Measurements from ENCODE around the gene NOC4L. TPM values are rescaled to one million over a fixed set of nuclear protein-coding genes. Genes with fewer than 3 reads are reported as not detected.

Gene NOC4L
- total and polyA plus RNA-seq, 9 donors: 5.7 to 16.0 (median 12.2) TPM

GRCh38 chr12:132175496-132176384 is 31.5 kb downstream of the NOC4L start:
- DNase-seq: no peak
- H3K27ac ChIP-seq (ENCODE audit: low read length): no peak overlapping the region
- no peak overlapping the region for H3K4me3 ChIP-seq (ENCODE audit: low read length)
- H3K27me3 ChIP-seq (ENCODE audit: control insufficient read depth, insufficient read depth, low read length): peaks cover 76% of the 10 kb centered on the region
- H3K4me1 ChIP-seq (ENCODE audit: control insufficient read depth, insufficient read depth, low read length): peaks cover 11% of the 10 kb centered on the region
- H3K36me3 ChIP-seq (ENCODE audit: control insufficient read depth, insufficient read depth, low read length): no peaks in the 10 kb centered on the region
- no peaks in the 10 kb centered on the region for H3K9me3 ChIP-seq (replicated peaks; ENCODE audit: control insufficient read depth, low read depth, low read length)
- WGBS (ENCODE audit: insufficient coverage): 57% methylated on average over 23 of the region's 35 CpGs

DNA sequence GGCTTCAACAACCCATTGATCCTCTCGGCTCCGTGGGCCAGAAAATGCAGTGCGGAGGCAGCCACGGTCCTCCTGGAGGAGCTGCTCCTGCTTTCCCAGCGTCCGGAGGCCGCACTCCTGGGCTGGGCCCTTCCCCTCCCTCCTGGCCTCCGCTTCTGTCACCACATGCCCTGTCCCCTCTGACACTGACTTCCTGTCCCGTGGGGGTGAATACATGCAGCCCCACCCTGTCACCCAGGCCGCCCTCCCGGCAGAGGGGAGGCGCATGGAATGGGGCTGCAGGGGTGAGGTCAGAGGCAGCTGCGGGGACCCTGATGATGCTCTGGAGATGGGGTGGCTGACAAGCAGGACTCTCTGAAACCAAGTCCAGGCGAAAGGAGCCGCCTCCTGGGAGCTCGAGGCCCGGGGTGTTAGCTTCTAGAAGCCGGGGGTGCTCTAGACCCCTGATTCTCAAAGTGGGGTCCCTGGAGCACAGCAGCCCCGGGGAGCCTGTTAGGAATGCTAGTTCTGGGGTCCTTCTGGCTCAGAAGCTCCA is 32.2 kb downstream of the NOC4L start:
- 54% methylated on average over 16 of the region's 19 CpGs for WGBS (ENCODE audit: insufficient coverage)
- no peak for DNase-seq

GRCh38 chr12:132176920-132177551 is 32.8 kb downstream of the NOC4L start:
- Histone ChIP-seq H3K27ac (ENCODE audit: low read length) (no peak overlapping the region), H3K36me3 (ENCODE audit: control insufficient read depth, insufficient read depth, low read length) (no peaks in the 10 kb centered on the region), H3K27me3 (ENCODE audit: control insufficient read depth, insufficient read depth, low read length) (peaks cover 67% of the 10 kb centered on the region), H3K9me3 (replicated peaks; ENCODE audit: control insufficient read depth, low read depth, low read length) (no peaks in the 10 kb centered on the region), H3K4me1 (ENCODE audit: control insufficient read depth, insufficient read depth, low read length) (peaks cover 11% of the 10 kb centered on the region), H3K4me3 (ENCODE audit: low read length) (no peak overlapping the region)
- WGBS (ENCODE audit: insufficient coverage): 60% methylated on average over 18 of the region's 25 CpGs
- no peak for DNase-seq

More for the DNA sequence above, 32.2 kb downstream of the NOC4L start:
- Histone ChIP-seq H3K27me3 (ENCODE audit: control insufficient read depth, insufficient read depth, low read length) (peaks cover 73% of the 10 kb centered on the region), H3K9me3 (replicated peaks; ENCODE audit: control insufficient read depth, low read depth, low read length) (no peaks in the 10 kb centered on the region), H3K36me3 (ENCODE audit: control insufficient read depth, insufficient read depth, low read length) (no peaks in the 10 kb centered on the region), H3K4me1 (ENCODE audit: control insufficient read depth, insufficient read depth, low read length) (peaks cover 11% of the 10 kb centered on the region), H3K27ac (ENCODE audit: low read length) (no peak overlapping the region), H3K4me3 (ENCODE audit: low read length) (no peak overlapping the region)

DNA sequence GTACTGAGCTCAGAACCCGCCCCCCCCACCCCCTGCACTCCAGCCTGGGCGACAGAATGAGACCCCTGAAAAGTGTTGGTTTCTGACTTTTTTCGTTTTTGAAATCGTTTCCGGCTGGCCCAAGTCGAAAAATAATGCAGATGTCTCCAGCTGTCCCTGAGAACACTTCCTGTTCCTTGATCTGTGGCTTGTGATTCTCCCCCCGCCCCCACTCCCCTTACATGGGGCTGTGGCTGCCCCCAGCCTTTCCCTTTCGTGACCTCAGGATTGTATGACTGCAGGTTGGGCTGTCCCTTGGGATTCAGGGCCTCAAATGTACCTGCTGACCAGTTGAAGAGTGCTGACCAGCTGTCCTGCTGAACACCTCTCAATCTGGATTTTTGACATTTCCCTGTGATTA is 34.1 kb downstream of the NOC4L start:
- Histone ChIP-seq H3K36me3 (ENCODE audit: control insufficient read depth, insufficient read depth, low read length) (no peaks in the 10 kb centered on the region), H3K4me3 (ENCODE audit: low read length) (no peak overlapping the region), H3K4me1 (ENCODE audit: control insufficient read depth, insufficient read depth, low read length) (peaks cover 11% of the 10 kb centered on the region), H3K27ac (ENCODE audit: low read length) (no peak overlapping the region), H3K9me3 (replicated peaks; ENCODE audit: control insufficient read depth, low read depth, low read length) (no peaks in the 10 kb centered on the region), H3K27me3 (ENCODE audit: control insufficient read depth, insufficient read depth, low read length) (peaks cover 66% of the 10 kb centered on the region)
- no peak for DNase-seq
- 17% methylated on average over 2 of the region's 8 CpGs for WGBS (ENCODE audit: insufficient coverage)

- H3K27me3 ChIP-seq (ENCODE audit: control insufficient read depth, insufficient read depth, low read length): peaks cover 62% of the 10 kb centered on the region
- DNase-seq: no peak
- 42% methylated on average over 31 of the region's 39 CpGs for WGBS (ENCODE audit: insufficient coverage)
- H3K4me1 ChIP-seq (ENCODE audit: control insufficient read depth, insufficient read depth, low read length): peaks cover 11% of the 10 kb centered on the region
- no peaks in the 10 kb centered on the region for H3K9me3 ChIP-seq (replicated peaks; ENCODE audit: control insufficient read depth, low read depth, low read length)
- H3K4me3 ChIP-seq (ENCODE audit: low read length): no peak overlapping the region
- H3K27ac ChIP-seq (ENCODE audit: low read length): no peak overlapping the region
- no peaks in the 10 kb centered on the region for H3K36me3 ChIP-seq (ENCODE audit: control insufficient read depth, insufficient read depth, low read length)
Measured at GRCh38 chr12:132178801-132179401, 34.6 kb downstream of the NOC4L start.

DNA sequence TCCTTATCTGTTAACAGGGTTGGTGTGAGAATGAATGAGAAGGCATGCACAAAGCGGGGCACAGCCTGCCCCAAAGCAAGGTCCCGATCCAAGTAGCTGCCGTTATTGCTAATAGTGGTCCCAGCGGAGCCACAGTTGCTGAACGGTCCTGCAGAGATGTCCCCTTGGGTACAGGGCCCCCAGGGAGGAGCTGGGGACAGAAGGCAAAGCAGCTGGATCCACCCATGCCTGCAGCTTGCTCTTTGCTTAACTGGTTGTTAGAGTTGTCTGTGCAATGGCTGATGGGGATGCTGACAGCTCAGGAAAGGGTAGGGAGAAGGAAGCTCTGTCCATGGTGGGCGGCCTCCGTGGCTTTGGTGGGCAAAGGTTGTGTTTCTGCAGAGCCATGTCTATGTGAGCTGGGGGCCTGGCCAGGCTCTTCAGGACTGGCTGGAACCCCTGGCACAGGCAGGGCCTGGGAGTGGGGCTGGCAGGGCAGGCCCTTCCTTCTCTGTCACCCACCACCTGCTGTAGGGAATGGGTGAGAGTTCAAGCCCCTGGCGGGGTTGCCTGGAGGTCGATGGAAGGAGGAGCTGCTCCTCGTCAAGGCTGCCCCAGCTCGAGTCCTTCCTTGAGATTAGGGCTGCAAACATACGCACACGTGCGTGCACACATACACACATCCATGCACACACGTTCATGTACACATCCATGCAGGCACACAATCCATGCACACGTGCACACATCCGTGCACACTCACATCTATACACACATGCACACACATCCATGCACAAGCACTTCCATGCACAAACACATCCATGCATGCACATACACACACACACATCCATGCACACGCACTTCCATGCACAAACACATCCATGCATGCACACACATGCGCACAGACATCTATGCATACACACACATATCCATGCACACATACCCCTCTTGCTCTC is 35.4 kb downstream of the NOC4L start:
- DNase-seq: no peak
- WGBS (ENCODE audit: insufficient coverage): 75% methylated on average over 17 of the region's 19 CpGs
- no peak overlapping the region for H3K4me3 ChIP-seq (ENCODE audit: low read length)
- peaks cover 58% of the 10 kb centered on the region for H3K27me3 ChIP-seq (ENCODE audit: control insufficient read depth, insufficient read depth, low read length)
- H3K4me1 ChIP-seq (ENCODE audit: control insufficient read depth, insufficient read depth, low read length): peaks cover 11% of the 10 kb centered on the region
- no peaks in the 10 kb centered on the region for H3K36me3 ChIP-seq (ENCODE audit: control insufficient read depth, insufficient read depth, low read length)
- H3K9me3 ChIP-seq (replicated peaks; ENCODE audit: control insufficient read depth, low read depth, low read length): no peaks in the 10 kb centered on the region
- H3K27ac ChIP-seq (ENCODE audit: low read length): no peak overlapping the region

GRCh38 chr12:132180648-132181546 is 36.6 kb downstream of the NOC4L start:
- H3K4me1 ChIP-seq (ENCODE audit: control insufficient read depth, insufficient read depth, low read length): peaks cover 11% of the 10 kb centered on the region
- no peak overlapping the region for H3K4me3 ChIP-seq (ENCODE audit: low read length)
- no peaks in the 10 kb centered on the region for H3K9me3 ChIP-seq (replicated peaks; ENCODE audit: control insufficient read depth, low read depth, low read length)
- H3K27me3 ChIP-seq (ENCODE audit: control insufficient read depth, insufficient read depth, low read length): peaks cover 50% of the 10 kb centered on the region
- H3K27ac ChIP-seq (ENCODE audit: low read length): no peak overlapping the region
- no peak for DNase-seq
- WGBS (ENCODE audit: insufficient coverage): 80% methylated on average over 29 of the region's 30 CpGs
- no peaks in the 10 kb centered on the region for H3K36me3 ChIP-seq (ENCODE audit: control insufficient read depth, insufficient read depth, low read length)

- Histone ChIP-seq H3K36me3 (ENCODE audit: control insufficient read depth, insufficient read depth, low read length) (no peaks in the 10 kb centered on the region), H3K4me1 (ENCODE audit: control insufficient read depth, insufficient read depth, low read length) (peaks cover 11% of the 10 kb centered on the region), H3K27me3 (ENCODE audit: control insufficient read depth, insufficient read depth, low read length) (peaks cover 48% of the 10 kb centered on the region), H3K27ac (ENCODE audit: low read length) (no peak overlapping the region), H3K4me3 (ENCODE audit: low read length) (no peak overlapping the region), H3K9me3 (replicated peaks; ENCODE audit: control insufficient read depth, low read depth, low read length) (no peaks in the 10 kb centered on the region)
- no peak for DNase-seq
- WGBS (ENCODE audit: insufficient coverage): 89% methylated on average over 7 of the region's 33 CpGs
Measured at GRCh38 chr12:132181570-132182200, 37.4 kb downstream of the NOC4L start.
